NCI-H128 (cell line): ENCODE results near the gene COPS9.

Experiments
- DNase-seq: peaks from one replicate; lab custom pipeline; 2025; ENCODE audit not compliant: unreplicated experiment; lab: John Stamatoyannopoulos, UW

The COPS9 gene

DNA sequence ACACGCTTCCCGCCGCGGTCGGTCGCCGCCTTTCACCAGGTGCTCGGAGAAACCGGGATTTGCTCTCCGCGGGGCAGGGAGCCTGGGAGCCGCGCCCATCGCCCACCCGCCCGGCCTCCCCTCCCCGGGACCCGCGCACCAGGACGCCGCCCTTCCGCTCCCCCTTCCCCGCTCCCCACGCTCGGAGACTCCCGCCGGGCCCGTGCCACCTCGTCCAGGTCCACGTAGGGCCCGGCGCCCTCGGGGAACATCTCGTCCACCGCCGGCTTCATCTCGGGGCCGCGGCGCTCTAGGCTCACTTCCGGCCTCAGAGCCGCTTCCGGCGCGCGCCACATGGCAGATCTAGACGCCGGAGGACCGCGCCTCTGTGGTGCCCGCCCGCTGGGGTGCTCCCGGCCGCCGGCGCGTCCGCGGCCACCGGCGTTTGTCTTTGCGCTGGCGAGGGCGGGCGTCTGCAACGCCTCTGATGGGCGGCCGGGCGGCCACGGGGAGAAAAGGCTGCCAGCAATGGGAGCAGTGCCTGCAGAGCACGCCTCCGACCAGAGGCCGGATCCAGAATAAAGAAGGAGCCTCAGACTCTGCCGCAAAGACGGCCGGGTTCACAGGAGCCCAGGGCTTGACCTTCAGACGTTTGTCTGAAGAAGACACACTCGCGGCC, at the start of gene COPS9:
TSS of gene COPS9 (minus strand) at position 293 of the 658 bp plus-strand sequence. CDS start at position 272, 21 bp downstream.
- peak; percentile 35 for DNase-seq

DNA sequence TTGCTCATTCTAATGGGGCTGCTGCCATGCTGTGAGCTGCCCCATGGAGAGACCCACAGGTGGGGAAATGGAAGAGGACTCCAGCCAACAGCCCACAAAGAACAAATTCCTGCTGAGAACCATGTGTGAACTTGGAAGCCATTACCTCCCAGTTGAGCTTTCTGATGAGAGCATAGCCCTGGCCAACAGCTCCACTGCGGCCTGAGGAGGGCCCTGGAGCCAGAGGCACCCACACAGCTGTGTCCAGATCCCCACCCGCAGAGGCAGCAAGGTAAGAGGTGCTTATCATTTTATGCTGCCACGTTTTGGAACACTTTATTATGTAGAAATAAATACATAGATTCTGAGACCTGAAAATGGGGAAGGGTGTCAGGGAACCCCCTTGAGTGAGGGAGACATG, 48.6 kb upstream of the COPS9 start:
- no peak for DNase-seq

DNA sequence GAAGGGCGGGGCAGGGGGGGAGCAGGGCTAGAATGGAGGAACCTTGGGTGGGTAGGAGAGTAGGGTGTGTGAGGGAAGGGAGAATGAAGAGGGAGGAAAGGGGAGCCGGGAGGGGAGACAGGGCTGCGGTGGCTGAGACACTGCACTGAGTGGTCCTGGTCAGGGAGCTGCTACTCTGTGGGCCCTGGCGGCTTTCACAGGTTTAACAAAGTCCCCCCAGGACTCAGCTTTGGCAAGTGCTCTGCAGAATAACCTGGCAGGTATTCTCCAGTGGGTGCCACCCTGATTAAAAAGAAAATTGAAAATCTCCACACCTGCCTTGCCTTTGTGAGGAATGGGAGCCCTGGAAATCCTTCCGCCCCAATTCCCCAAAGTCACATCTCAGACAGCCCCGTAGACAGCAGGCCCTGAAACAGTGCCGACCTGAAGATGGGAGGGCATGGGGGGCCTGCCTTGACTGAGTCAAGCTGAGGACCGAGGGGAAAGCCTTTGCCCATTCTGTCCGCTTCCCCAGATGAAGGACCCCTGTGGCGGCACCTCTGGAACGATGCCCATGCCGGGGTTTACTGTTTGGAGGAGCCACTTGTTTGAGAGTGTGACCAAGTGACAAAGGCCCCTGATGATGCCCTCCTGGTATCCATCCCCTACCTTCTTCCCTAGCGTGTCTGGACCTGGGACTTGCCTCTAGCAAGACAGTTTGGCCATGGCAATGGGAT, 47.9 kb upstream of the COPS9 start:
- no peak for DNase-seq

DNA sequence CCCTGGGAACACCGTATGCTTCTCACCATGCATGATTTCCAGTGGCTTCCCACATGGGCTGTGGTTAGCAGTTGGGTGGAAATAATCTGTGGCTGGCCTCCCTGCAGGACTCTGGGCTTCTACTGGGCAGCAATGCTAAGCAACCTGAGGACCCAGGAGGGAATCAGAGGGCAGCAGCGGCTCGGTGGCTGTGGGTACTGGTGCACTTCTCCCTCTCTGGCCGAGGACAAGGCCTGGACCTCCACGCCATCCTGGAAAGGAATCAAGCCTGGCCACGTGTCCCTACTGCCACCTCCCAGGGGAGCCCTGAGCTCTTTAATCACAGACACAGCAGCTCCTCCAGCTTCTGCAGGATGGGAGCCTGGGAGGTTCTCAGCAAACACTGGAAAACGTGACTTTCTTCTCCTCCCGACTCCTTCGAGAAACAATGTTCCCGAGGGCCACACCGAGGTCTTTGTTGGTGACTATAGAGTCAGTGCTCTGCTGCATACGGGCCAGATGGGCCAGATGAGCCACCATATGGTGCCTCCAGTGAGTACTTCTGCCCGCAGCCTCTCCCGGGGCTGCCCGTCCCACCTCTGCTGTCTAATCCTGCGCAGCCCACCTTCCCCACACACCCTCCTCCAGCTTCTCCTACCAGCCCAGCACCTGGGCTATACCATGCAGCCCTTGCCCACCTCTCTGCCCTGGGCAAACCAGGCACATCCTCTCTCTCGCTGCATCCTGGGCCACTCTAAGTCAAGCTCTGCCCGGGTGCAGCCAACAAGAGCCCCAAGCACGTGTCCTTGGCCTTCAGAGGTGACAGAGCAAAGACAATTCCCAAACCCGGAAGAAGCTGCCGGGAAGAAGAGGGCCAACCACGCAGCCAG, 47.1 kb upstream of the COPS9 start:
- no peak for DNase-seq

DNA sequence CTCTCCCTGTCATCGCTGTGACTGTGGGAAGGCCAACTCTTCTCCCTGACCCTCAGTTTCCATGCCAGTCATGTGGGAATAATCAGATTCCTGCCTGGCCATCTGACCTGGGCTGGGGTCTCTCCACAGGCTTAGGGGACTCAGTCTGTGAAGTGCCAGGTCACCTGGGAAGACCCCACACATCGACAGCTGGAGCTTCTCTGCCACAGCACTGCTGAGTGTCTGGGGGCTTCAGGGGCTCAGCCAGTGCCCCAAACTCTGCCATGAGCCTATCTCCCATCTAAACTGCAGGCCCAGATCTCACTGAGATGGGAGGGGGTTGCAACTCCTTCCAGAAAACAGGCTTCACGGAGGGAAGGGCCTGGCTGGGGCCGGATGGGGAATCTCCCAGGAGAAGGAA, 46.4 kb upstream of the COPS9 start:
- DNase-seq, result no peak

DNA sequence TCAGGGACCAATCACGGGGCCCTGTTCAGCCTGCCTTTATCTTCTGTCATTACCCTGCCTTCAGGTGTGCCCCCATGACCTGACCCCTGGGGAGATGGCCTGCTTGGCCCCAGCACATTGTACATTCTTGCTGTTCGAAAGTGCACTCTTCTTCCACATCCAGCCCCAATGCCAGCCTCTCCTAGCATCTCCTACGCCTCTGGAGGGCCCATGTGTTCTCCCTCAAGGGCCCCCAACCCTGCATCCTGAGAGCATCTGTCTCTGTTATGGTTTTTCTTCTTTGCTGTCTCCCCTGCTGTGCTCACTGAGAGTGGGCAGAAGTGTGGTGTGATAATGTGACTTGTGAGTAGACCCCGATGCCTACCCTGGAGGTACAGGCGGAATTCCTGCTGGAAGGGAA, 45.9 kb upstream of the COPS9 start:
- DNase-seq, result no peak

DNA sequence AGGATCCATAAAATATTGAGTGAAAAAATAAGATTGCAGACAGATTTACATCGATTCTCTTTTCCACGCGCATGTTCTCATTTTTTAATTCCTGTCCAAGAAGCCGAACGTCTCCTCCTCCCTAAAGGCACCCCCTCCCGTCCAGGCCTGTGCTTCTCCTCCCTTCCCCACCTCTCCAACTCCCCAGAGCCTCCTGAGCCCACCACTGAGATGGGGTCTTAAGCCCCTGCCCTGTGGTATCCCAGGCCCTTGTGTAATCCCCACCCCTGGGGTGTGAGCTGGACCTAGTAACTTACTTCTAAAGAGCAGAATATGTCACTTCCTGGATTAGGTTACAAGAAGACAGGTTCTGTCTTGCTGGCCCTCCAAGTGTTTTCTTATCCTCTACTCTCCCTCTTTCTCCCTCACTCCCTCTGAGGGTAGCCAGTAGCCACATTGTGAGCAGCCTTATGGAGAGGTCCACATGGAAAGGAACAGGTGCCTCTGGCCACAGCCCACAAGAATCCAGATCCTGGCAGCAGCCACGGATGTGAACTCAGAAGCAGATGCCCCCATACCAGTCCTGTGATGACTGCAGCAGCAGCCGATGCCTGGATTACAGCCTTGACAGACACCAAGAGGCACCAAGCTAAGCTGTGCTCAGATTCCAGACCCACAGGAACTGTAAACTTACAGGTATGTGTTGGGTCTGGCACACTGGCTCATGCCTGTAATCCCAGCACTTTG, 44.0 kb upstream of the COPS9 start:
- no peak for DNase-seq

DNA sequence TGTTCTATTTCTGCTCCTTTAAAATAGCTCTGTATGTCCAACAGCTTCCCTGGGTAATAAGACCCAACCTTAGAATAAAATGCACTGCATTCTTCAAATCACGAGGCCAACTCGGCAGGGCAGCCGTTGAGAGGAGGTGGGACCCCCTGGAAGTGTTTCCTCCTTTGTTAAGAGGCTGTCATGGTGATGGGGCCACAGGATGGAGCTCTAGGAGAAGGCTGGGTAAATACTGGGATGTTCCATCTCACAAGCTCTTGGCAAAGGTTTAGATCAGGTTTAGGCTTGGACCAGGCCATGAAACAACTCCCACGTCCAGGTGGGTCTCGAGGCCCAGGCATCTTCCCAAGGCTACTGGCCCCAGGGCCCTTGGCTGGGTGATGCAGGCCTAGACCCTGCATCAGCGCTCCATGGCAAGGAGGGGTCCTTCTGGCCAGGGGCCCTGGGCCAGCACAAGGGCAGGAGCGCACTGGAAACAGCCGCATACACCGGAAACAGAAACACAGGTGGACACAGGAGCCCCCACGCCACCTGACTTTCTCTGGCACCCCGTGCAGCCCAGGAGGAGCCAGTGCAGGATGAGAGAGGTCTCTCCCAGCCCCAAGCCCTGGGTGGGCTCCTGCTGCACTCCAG, 43.2 kb upstream of the COPS9 start:
- no peak for DNase-seq

DNA sequence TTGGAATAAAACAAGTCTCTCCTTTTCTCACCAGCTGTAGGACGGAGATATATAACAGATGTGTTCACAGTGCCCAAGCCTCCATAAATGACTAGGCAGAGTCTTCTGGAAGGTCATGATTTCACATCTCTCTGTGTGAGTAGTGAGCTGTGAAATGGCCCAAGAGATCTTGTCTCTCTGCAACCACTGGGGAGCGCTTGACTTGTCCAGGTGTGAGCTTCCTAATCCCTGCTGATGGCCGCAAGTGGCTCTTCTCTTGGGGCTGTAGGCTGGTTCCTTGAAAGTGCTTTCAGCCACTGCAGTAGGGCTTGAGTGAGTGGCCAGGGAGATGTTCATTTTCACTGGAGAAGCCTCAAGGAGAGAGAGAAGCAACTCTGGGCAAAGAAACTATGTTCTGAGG, 42.5 kb upstream of the COPS9 start:
- DNase-seq, result no peak

DNA sequence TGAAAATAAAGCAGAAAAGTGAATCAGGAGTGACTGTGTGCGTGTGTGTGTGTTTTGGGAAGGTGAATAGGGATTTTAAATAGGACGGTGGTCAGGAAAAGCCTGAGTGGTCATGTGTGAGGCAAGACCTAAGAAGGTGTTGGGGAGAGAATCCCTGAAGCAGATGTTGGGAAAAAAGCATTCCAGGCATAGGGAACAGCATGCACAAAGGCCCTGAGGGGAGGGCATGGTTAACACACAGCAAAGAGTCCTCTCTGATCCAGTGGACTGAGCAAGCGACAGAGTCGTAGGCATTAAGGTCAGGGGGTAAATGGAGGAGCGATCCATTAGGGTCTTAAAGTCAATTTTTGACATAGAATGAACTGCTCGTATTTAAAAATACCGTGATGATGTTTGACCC, 38.4 kb upstream of the COPS9 start:
- DNase-seq, result no peak

DNA sequence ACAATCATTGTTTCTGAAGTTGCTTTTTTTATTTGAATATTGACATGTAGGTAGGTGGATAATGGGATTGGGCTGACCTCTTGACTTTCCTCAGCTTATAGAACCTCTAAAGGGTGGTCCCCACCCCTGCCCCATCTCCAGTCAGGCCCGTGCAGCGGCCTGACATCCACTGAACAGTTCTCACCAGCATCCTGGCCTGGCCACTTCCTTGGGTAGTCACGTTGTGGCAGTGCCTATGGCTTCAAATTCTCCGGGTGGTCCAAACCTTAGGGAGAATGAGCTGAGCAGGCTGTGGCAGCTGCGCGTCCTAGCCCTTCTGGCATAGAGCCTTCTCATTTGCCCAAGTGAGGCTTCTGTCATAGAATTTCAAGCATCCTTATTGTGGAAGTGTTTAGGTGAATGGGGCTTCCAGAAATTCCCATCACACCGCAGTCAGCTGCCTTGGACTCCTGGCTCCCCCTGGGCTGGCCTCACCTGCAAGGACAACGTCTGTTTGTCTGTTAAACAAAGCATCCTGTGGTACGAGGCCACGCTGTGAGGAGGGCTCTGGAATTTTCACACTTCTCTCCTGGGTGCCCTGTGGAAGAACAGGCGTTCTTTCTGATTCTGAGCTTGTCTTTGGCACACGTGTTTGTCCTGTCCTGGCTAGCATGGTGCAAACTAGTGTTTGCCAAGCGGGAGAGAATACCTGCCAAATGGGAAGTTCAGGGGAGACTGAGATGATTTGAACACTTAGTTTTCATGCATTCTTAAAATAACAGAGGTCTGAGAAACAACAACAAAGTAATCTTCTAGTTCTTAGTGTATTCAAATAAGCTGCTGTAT, 36.2 kb upstream of the COPS9 start:
- no peak for DNase-seq

DNA sequence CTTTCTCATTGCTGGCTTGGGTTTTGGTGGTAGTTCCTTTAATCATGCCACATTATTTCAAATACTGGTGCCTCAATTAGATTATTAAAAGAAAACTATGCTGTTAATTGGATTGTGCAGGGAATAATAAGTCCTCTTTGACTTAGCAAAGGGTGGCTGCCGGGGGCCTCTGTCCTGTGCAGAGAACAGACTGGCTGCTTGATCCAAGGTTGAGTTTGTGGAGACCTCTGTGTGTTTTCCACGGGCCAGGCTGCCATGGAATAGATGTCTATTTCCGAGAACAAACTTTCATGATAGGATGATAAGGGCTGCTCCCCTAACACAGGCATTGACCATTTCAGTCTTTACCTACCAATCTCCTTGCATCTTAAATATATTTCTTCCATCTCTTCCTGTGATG, 34.8 kb upstream of the COPS9 start:
- no peak for DNase-seq

DNA sequence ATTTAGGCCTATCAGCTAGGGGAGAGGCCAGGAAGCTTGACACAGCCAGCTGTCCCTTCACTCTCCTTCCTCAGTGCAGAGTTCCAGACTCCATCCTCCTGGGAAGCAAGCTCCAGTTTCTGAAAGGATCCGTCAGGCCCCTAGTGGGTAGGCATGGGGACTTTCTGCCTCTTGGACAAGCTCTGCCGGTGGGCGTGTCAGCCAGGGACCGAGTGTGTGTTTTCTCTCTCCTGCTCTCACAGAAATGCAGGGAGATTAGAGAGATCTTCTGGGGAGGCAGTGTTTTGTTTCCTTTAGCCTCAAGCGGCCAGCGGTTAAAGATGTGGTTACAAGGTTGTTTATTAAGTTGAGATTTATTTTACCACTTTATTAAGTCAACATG, 34.2 kb upstream of the COPS9 start:
- DNase-seq, result no peak

DNA sequence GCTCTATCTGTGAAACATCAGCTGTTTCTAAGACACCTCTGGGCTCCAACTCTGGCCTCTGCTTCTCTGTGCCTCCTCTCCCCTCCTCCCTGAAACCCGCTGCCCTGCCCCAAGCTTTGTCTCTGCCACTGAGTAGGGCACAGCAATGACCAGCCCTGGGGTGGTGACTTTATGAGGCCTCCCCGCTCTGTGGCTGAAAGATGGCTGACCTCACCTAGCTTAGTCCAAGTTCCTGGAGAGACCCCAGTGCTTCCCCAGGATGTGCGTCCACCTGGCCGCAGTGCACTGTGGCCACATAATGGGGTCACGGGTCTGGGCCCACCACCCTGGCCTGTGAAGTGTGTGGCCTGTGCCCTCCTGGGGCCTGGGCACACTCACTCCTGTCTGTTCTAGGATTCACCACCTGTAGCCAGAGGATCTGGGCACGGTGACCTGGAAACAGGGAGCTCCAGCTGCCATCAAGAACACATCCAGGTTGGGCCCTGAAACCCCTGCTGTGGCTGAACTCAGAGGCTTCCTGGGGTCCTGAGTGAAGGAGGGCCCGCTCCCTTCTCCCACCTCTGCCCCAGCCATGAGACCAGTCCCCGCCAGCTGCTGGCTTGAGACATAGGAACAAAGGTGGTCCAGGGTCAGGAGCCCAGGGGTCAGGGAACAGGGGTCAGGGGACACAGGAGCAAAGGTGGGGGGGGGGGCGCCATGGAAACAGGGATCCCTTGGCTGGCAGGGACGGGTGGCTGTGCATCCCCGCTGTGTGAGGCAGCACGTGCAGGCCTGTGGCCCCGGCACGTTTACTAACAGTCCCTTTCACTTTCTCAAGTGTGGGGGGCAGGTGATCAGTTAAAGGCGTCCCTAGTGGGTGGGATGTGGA, 33.6 kb upstream of the COPS9 start:
- no peak for DNase-seq

DNA sequence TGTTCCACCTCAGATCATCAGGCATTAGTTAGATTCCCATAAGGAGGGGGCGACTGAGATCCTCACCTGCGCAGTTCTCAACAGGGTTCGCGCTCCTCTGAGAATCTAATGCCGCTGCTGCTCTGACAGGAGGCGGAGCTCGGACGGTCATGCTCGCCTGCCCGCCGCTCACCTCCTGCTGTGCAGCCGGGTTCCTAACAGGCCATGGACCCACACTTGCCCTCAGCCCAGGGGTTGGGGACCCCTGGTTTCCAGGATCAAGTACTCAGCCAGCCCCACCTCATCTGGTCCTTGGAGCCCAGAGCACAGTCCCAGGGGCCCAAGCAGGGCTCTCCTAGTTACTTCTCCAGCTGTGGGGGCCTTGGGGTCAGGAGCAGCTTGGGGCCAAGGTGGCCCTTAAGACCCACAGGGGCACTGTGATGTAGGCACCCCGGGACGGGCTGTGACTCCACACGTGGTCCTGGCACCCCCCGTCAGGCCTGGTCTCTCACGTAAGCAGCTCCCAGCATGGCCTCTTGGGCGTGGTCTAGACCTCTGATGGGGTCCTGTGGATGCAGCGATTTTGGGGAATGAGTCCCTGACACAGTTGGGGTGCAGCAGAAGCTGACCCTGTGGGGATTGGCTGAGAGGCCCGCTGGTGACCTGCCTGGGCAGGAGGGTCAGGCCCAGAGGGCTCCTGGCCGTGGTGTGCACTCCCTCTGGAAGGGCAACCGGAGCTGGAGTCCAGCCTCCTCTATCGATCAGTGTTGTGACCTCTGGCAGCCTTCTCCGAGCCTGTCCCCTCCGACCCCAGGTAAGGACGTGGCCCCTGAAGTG, 32.6 kb upstream of the COPS9 start:
- DNase-seq, result no peak

DNA sequence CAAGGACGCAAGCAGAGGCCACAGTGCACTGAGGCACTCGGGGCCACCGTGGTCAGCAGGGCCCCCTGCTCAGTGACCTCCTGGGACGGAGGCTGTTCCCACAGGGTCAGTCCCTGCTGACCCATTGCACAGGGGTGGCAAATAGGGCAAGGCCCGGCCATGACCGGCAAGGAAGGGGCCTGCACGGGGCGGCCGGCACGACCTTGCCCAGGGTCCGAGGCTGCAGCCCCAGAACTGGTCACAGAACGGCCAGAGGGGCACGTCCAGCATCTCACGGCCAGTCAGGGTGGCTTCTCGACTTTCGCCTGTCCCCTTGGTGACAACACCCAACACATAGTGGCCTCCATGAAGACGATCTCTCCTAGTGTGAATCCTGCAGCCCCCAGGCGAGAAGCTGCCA, 31.9 kb upstream of the COPS9 start:
- DNase-seq, result no peak

DNA sequence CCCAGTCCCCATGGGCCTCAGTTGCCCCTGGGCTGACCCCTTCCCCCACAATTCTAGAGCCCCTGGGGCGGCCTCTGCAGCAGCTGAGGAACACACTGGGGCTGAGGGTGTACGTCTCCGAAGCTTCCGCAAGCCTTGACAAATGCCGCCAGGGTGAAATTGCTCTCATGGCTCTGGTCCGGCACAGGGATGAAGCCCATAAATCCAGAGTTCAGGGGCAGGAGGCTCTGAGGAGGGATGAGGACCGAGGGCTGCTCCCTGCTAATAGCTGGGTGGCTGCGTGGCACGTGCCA, 31.4 kb upstream of the COPS9 start:
- DNase-seq, result no peak

DNA sequence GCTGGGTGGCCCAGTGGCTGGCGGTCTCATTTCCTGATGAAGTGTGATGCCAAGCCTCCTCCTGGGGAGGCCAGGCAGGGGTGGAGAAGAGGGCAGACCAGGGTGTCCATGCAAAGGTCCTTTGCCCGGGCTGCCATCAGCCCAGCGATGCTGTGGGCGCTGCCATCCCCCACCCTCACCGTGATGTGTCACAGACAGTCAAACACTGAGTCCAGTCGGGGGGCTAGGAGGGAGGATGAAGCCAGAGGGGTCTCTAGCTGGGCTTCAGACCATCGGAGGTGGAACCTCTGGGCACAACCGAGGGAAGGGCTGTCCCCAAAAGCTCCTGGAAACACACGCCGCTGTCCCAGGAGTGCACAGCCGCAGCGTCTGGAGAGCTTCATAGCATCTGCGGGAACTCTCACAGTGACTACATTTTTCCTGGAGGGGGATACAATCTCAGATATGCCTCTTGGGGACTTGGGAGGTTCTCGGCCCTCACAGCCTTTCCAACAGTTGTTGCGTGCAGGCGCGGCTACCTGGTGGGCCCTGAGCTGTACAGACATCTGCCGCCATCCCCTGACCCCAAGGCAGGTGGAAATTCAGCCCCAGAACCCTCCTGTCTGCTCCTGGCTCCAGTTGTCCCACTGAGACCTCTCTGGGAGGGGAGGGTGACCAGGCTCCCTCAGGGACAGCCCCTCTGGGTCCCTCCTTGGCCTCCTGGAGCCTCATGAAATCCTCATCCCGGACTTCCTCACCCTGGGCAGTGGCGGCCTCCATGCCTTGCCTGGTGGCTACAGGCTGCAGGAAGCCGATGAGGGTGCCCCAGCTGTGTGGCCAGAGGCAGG, 30.9 kb upstream of the COPS9 start:
- no peak for DNase-seq
